IMR-90 (cell line): ENCODE results near the gene SSBP2. TPM values are rescaled to one million over a fixed set of nuclear protein-coding genes. Genes with fewer than 3 reads are reported as not detected.
A peak's percentile ranks its signal among the peaks of the same experiment; 100 is the strongest.

Experiments used
- ATAC-seq: fragments of 200-7000 bp; cut with Tn5 transposase; 2 replicates; pipeline ENCODE4 v1.9.1; 2020; ENCODE audit warnings: low read depth, mild to moderate bottlenecking, moderate library complexity
- BruUV-seq: library from RNA; stranded (reverse); fragments of 400-500 nt; replicated peaks from 2 replicates; lab custom pipeline; 2021; lab: Mats Ljungman, UMichigan
- CTCF ChIA-PET: fragments of 300-600 bp; formaldehyde crosslinking; extraction: SDS; loops from one replicate; lab custom pipeline; 2021; ENCODE audit warnings: antibody characterized with exemption; lab: Yijun Ruan, JAX
- POLR2A ChIA-PET: fragments of 300-600 bp; sonication (Branson Sonifier 250); formaldehyde crosslinking; loops from one replicate; lab custom pipeline; 2022; ENCODE audit warnings: antibody characterized with exemption; ENCODE audit not compliant: unreplicated experiment; lab: Charles Lee
- DNase-seq: peaks from one replicate; pipeline ENCODE4 v3.0.0; 2013
- H2AFZ ChIP-seq: replicated peaks from 2 replicates; pipeline ENCODE3; 2013; ENCODE audit warnings: low read length, mild to moderate bottlenecking; ENCODE audit not compliant: poor library complexity
- H2AK5ac ChIP-seq: 2 replicates; pipeline ENCODE4 v1.6.1; 2013; ENCODE audit warnings: low read depth, low read length, inconsistent platforms
- H2AK9ac ChIP-seq: replicated peaks from 2 replicates; pipeline ENCODE3; 2013; ENCODE audit warnings: mild to moderate bottlenecking, low read depth, low read length, moderate library complexity; ENCODE audit not compliant: poor library complexity
- H2BK120ac ChIP-seq: 2 replicates; pipeline ENCODE4 v1.6.1; 2013; ENCODE audit warnings: low read depth, low read length, inconsistent platforms
- H2BK15ac ChIP-seq: 3 replicates; pipeline ENCODE4 v1.6.1; 2013; ENCODE audit warnings: low read depth, low read length, inconsistent platforms
- H2BK20ac ChIP-seq: 2 replicates; pipeline ENCODE4 v1.6.1; 2013; ENCODE audit warnings: low read depth, mild to moderate bottlenecking, inconsistent platforms, low read length, moderate library complexity
- H2BK5ac ChIP-seq: 2 replicates; pipeline ENCODE4 v1.6.1; 2013; ENCODE audit warnings: mild to moderate bottlenecking, low read depth, low read length, inconsistent platforms; ENCODE audit not compliant: poor library complexity, severe bottlenecking
- H3K14ac ChIP-seq: replicated peaks from 2 replicates; pipeline ENCODE4 v1.6.1; 2013; ENCODE audit warnings: low read depth, low read length, inconsistent platforms
- H3K18ac ChIP-seq: 2 replicates; pipeline ENCODE4 v1.6.1; 2013; ENCODE audit warnings: low read depth, low read length, control low read depth
- H3K23ac ChIP-seq: 2 replicates; pipeline ENCODE4 v1.6.1; 2013; ENCODE audit warnings: low read depth, low read length, inconsistent platforms
- H3K27ac ChIP-seq: 2 replicates; pipeline ENCODE4 v1.5.1; 2013; ENCODE audit warnings: mild to moderate bottlenecking, control low read depth, low read length; ENCODE audit not compliant: insufficient read depth
- H3K27me3 ChIP-seq: 2 replicates; pipeline ENCODE4 v1.6.1; 2013; ENCODE audit warnings: low read length; ENCODE audit not compliant: control insufficient read depth, insufficient read depth
- H3K36me3 ChIP-seq: 2 replicates; pipeline ENCODE4 v1.6.1; 2013; ENCODE audit warnings: low read length, mixed read lengths; ENCODE audit not compliant: control insufficient read depth, insufficient read depth
- H3K4ac ChIP-seq: 2 replicates; pipeline ENCODE4 v1.6.1; 2013; ENCODE audit warnings: low read depth, low read length, inconsistent platforms
- H3K4me1 ChIP-seq: 2 replicates; pipeline ENCODE4 v1.6.1; 2013; ENCODE audit warnings: low read length, mixed read lengths; ENCODE audit not compliant: control insufficient read depth, insufficient read depth
- H3K4me2 ChIP-seq: 2 replicates; pipeline ENCODE4 v1.6.1; 2013; ENCODE audit warnings: low read depth, mild to moderate bottlenecking, control low read depth, low read length, moderate library complexity
- H3K4me3 ChIP-seq: 2 replicates; pipeline ENCODE4 v1.5.1; 2013; ENCODE audit warnings: low read depth, mild to moderate bottlenecking, control low read depth, low read length, moderate library complexity; ENCODE audit not compliant: insufficient read depth
- H3K56ac ChIP-seq: 2 replicates; pipeline ENCODE4 v1.6.1; 2013; ENCODE audit warnings: low read length, inconsistent platforms; ENCODE audit not compliant: insufficient read depth; ENCODE audit errors: extremely low read depth
- H3K79me1 ChIP-seq, 2 experiments: 2 replicates each; pipeline ENCODE4 v1.6.1; 2013; ENCODE audit warnings: low read length in 2 of 2, inconsistent platforms in 1 of 2, low read depth in 1 of 2
- H3K9ac ChIP-seq: 2 replicates; pipeline ENCODE4 v1.6.1; 2013; ENCODE audit warnings: low read depth, low read length, control low read depth
- H3K9me1 ChIP-seq: 2 replicates; pipeline ENCODE4 v1.6.1; 2013; ENCODE audit warnings: low read length, inconsistent platforms; ENCODE audit not compliant: insufficient read depth
- H3K9me3 ChIP-seq: 2 replicates; pipeline ENCODE4 v1.6.1; 2013; ENCODE audit warnings: low read length; ENCODE audit not compliant: control insufficient read depth, insufficient read depth
- H4K20me1 ChIP-seq: 2 replicates; pipeline ENCODE4 v1.6.1; 2013; ENCODE audit warnings: low read length, inconsistent platforms; ENCODE audit not compliant: insufficient read depth
- H4K5ac ChIP-seq: 2 replicates; pipeline ENCODE4 v1.6.1; 2013; ENCODE audit warnings: mild to moderate bottlenecking, low read depth, low read length, control low read depth
- H4K8ac ChIP-seq, 2 experiments: 2 replicates each; pipeline ENCODE4 v1.6.1; 2013; ENCODE audit warnings: low read depth in 2 of 2, low read length in 2 of 2, control low read depth in 1 of 2, inconsistent platforms in 1 of 2
- H4K91ac ChIP-seq: 2 replicates; pipeline ENCODE4 v1.6.1; 2013; ENCODE audit warnings: low read depth, low read length, inconsistent platforms; ENCODE audit not compliant: insufficient read depth
- CHD1 ChIP-seq: IDR thresholded peaks from 2 replicates; pipeline ENCODE4 v1.6.1; 2012; ENCODE audit warnings: low read depth, low read length, improper control_type of control experiment
- NFE2L2 ChIP-seq: fragments of 150-350 bp; IDR thresholded peaks from 2 replicates; pipeline ENCODE4 v1.6.1; 2016; ENCODE audit warnings: low read depth, mild to moderate bottlenecking, low read length
- POLR2A ChIP-seq: IDR thresholded peaks from 2 replicates; pipeline ENCODE4 v1.6.1; 2012; ENCODE audit warnings: mild to moderate bottlenecking, low read depth, low read length
- RFX5 ChIP-seq: IDR thresholded peaks from 2 replicates; pipeline ENCODE4 v1.8.0; 2012; ENCODE audit warnings: low read depth, mild to moderate bottlenecking, low read length, moderate library complexity
- SMC3 ChIP-seq: fragments of 150-350 bp; IDR thresholded peaks from 2 replicates; pipeline ENCODE4 v1.6.1; 2016; ENCODE audit warnings: low read depth, mild to moderate bottlenecking, antibody characterized with exemption, low read length, moderate library complexity
- WGBS, 2 experiments: methylation state at CpG; one replicate each; pipeline versions ENCODE4 v1.1.5 to v1.1.7; 2013; ENCODE audit warnings: missing lambda C conversion rate in 2 of 2; ENCODE audit not compliant: insufficient read length in 1 of 2; ENCODE audit errors: extremely low coverage in 2 of 2; 5-methylcytosine and 5-hydroxymethylcytosine counted together
- dilution Hi-C: fragments of 300-500 bp; cut with HindIII; formaldehyde crosslinking; loops from one replicate; pipeline ENCODE4 v1.14.3; 2018; ENCODE audit warnings: low sequenced_read_pairs; ENCODE audit not compliant: unreplicated experiment
- in situ Hi-C: fragments of 300-500 bp; cut with MboI; formaldehyde crosslinking; loops from 3 replicates; pipeline ENCODE4 v1.14.3; 2019; ENCODE audit warnings: low sequenced_read_pairs, inconsistent platforms, mixed read lengths
- intact Hi-C: fragments of 100-400 bp; cut with micrococcal nuclease; formaldehyde crosslinking; loops from 2 replicates; pipeline ENCODE4 v1.10.0; 2022
- polyA plus RNA-seq, 3 experiments: library from polyadenylated mRNA; depleted of rRNA; stranded (reverse); fragments of >200 nt; gene quantifications; 2 replicates each; pipeline ENCODE4 v1.2.3, GENCODE V29; 2012; ENCODE audit warnings: low replicate concordance in 1 of 3
- total RNA-seq: library from RNA; depleted of rRNA; stranded (reverse); fragments of >200 nt; gene quantifications from 2 replicates; pipeline ENCODE4 v1.2.3, GENCODE V29; 2012
- TF ChIP-seq, protein P1 (sequence below): conservative IDR thresholded peaks from 2 replicates; pipeline ENCODE4 v1.5.1; 2012; ENCODE audit warnings: mild to moderate bottlenecking, low read depth, low read length, improper control_type of control experiment
- TF ChIP-seq, protein P2 (sequence below): fragments of 150-350 bp; IDR thresholded peaks from 2 replicates; pipeline ENCODE4 v1.6.1; 2016; ENCODE audit warnings: low read depth, mild to moderate bottlenecking, low read length, moderate library complexity, borderline replicate concordance

SSBP2 gene
- total and polyA plus RNA-seq, 2 of the 4 experiments (the other 2 are of a cell fraction): 38.4 to 42.7 TPM

DNA sequence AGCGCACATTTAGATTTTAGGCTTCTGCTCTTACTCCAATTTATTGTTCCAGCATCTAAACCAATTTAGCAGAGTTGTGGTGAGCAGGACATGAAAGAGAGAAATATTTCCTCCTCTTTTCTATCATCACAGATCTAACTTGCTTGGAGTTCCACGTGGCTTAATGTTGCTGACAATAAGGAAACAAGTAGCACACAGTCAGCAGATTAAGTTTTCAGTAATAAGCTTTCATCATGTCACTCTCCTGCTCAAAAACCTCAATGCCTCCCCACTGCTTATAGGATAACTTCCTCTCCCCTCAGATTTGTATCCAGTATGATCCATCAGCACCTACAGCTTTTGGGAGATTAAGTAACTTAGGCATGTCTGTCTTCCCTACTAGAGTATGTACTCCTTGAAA is 10.4 kb upstream of the SSBP2 start:
- Histone ChIP-seq H3K4me2 (no peak overlapping the region), H3K14ac (no peak overlapping the region), H2BK15ac (0 out of 3 replicates have a peak overlapping the region, but pooled peaks have one; percentile 1), H3K9me1 (no peaks in the 10 kb centered on the region; the same call in 1 of the 2 replicates), H3K9me3 (no peaks in the 10 kb centered on the region), H2AK9ac (no peak overlapping the region), H3K27ac (no peak overlapping the region), H3K18ac (no peak overlapping the region), H3K79me1 (no peaks in the 10 kb centered on the region), H3K4me1 (no peaks in the 10 kb centered on the region), H3K9ac (no peak overlapping the region), H3K23ac (no peak overlapping the region), H3K4ac (no peak overlapping the region), H3K27me3 (no peaks in the 10 kb centered on the region), H3K36me3 (no peaks in the 10 kb centered on the region), H4K91ac (no peak overlapping the region), H4K5ac (no peak overlapping the region), H2BK120ac (no peak overlapping the region), H4K8ac (no peak overlapping the region), H4K20me1 (no peaks in the 10 kb centered on the region), H2BK5ac (no peak overlapping the region), H2AK5ac (no peak overlapping the region), H3K4me3 (no peak overlapping the region), H2AFZ (no peak overlapping the region), H3K56ac (no peak overlapping the region), H2BK20ac (no peak overlapping the region)
- CTCF ChIA-PET: interaction anchor here (0.6 kb wide), 1 partner anchor 336 kb away, joined by 3 read pairs; no protein-coding TSS in a partner anchor
- no CpG with 5 or more reads among the region's 2 CpGs for WGBS, 2 experiments
- no peak for DNase-seq
- dilution Hi-C loops (no loop called here), intact Hi-C loops (no loop called here), in situ Hi-C loops (loop anchor here (25.0 kb wide), 1 partner anchor 401 kb away; no protein-coding TSS in a partner anchor)
- POLR2A ChIA-PET: interaction anchor here (0.6 kb wide), 1 partner anchor 74 kb away, joined by 4 read pairs; no protein-coding TSS in a partner anchor
- ATAC-seq: no peak
- TF ChIP-seq, protein P1, sequence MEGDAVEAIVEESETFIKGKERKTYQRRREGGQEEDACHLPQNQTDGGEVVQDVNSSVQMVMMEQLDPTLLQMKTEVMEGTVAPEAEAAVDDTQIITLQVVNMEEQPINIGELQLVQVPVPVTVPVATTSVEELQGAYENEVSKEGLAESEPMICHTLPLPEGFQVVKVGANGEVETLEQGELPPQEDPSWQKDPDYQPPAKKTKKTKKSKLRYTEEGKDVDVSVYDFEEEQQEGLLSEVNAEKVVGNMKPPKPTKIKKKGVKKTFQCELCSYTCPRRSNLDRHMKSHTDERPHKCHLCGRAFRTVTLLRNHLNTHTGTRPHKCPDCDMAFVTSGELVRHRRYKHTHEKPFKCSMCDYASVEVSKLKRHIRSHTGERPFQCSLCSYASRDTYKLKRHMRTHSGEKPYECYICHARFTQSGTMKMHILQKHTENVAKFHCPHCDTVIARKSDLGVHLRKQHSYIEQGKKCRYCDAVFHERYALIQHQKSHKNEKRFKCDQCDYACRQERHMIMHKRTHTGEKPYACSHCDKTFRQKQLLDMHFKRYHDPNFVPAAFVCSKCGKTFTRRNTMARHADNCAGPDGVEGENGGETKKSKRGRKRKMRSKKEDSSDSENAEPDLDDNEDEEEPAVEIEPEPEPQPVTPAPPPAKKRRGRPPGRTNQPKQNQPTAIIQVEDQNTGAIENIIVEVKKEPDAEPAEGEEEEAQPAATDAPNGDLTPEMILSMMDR: no peak
- TF ChIP-seq POLR2A (no peak), SMC3 (no peak), CHD1 (no peak), RFX5 (no peak), NFE2L2 (no peak)
- TF ChIP-seq, protein P2, sequence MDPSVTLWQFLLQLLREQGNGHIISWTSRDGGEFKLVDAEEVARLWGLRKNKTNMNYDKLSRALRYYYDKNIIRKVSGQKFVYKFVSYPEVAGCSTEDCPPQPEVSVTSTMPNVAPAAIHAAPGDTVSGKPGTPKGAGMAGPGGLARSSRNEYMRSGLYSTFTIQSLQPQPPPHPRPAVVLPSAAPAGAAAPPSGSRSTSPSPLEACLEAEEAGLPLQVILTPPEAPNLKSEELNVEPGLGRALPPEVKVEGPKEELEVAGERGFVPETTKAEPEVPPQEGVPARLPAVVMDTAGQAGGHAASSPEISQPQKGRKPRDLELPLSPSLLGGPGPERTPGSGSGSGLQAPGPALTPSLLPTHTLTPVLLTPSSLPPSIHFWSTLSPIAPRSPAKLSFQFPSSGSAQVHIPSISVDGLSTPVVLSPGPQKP: no peak
- BruUV-seq: no TSS peak
